ENCODE measurements around the gene FAM200A.
"Not testable (repeated sequence)": the region's sequence is repeated elsewhere in the genome, so short reads cannot be mapped to it uniquely, and the experiment has no call there.

Gene FAM200A
- total RNA-seq = 7.7 to 15.9 reads per million in 2 donors

GRCh38 chr7:99551767-99552463 is at the start of gene FAM200A:
Gene FAM200A, minus strand, starts transcription at chr7:99552114. Its CDS starts 3,707 bp downstream, at chr7:99548407.
- DNase-seq = peak; percentile 79

GRCh38 chr7:99599836-99600235 is 47.9 kb upstream of the FAM200A start:
- no peak for DNase-seq

GRCh38 chr7:99597762-99598501 is 46.0 kb upstream of the FAM200A start, which contains the start of gene TMEM225B:
Gene TMEM225B, plus strand, starts transcription at chr7:99598267. Its CDS starts 6,122 bp downstream, at chr7:99604389.
- no peak for DNase-seq

GRCh38 chr7:99596408-99596955 is 44.6 kb upstream of the FAM200A start:
- no peak for DNase-seq

- DNase-seq = no peak
These were observed 43.2 kb upstream of the FAM200A start for GRCh38 chr7:99594948-99595745.

- DNase-seq = no peak
These were observed 37.0 kb upstream of the FAM200A start for GRCh38 chr7:99588868-99589267.

- DNase-seq = not testable (repeated sequence)
These were observed 28.9 kb upstream of the FAM200A start for GRCh38 chr7:99580778-99581332.

- DNase-seq = peak; percentile 46
These were observed 28.3 kb upstream of the FAM200A start for GRCh38 chr7:99579956-99580777.

GRCh38 chr7:99579281-99579955 is 27.5 kb upstream of the FAM200A start:
- no peak for DNase-seq

GRCh38 chr7:99576251-99576650 is 24.3 kb upstream of the FAM200A start:
- no peak for DNase-seq

- no peak for DNase-seq
These were observed 21.3 kb upstream of the FAM200A start for GRCh38 chr7:99573257-99573656.

- DNase-seq = no peak
These were observed 19.9 kb upstream of the FAM200A start for GRCh38 chr7:99571768-99572167.

GRCh38 chr7:99568770-99569169 is 16.9 kb upstream of the FAM200A start:
- not testable (repeated sequence) for DNase-seq

- no peak for DNase-seq
These were observed 11.7 kb upstream of the FAM200A start for GRCh38 chr7:99563650-99564049.

- DNase-seq = no peak
These were observed 10.9 kb upstream of the FAM200A start for GRCh38 chr7:99562832-99563231.

GRCh38 chr7:99562114-99562784 is 10.3 kb upstream of the FAM200A start:
- DNase-seq = no peak

- no peak for DNase-seq
These were observed 9.8 kb upstream of the FAM200A start for GRCh38 chr7:99561737-99562051.

GRCh38 chr7:99560834-99561736 is 9.2 kb upstream of the FAM200A start:
- DNase-seq = no peak

GRCh38 chr7:99559175-99559915 is 7.4 kb upstream of the FAM200A start:
- DNase-seq = no peak

Measured in T-helper 9 cell (primary cell).